Measurements from ENCODE around the gene DGCR2. TPM values are rescaled to one million over a fixed set of nuclear protein-coding genes. Genes with fewer than 3 reads are reported as not detected.

The DGCR2 gene
- total and polyA plus RNA-seq, 10 donors: 9.5 to 60.7 (median 49.3) TPM

- Histone ChIP-seq H3K27me3 (replicated peaks in 1 of 7) (no peaks in the 10 kb centered on the region), H3K9me3 (no peaks in the 10 kb centered on the region), H3K27ac (no peak overlapping the region), H3K4me3 (no peak overlapping the region), H3K4me1 (peaks cover 0 to 6% (median 0%) of the 10 kb centered on the region in 6 donors), H3K36me3 (peaks cover 2 to 62% (median 57%) of the 10 kb centered on the region in 6 donors)
- 85 to 96% (median 93%) methylated on average over 16 to 17 of the region's 17 CpGs for WGBS, 5 donors
- intact Hi-C loops (cut with DNase I; ENCODE audit: low total_unique reads): no loop called here
- no peak for DNase-seq
- TF ChIP-seq POLR2AphosphoS5 (IDR thresholded peaks at IDR 0.05) (peak in 1 of 3 donors; percentile 25), CTCF (IDR thresholded peaks at IDR 0.05 in 8 of 11, conservative IDR thresholded peaks at IDR 0.05 in 3 of 11) (no peak)
These were observed 84.7 kb downstream of the DGCR2 start for GRCh38 chr22:19037282-19038163.

- Histone ChIP-seq H3K27ac (no peak overlapping the region), H3K4me1 (peaks cover 0 to 6% (median 0%) of the 10 kb centered on the region in 6 donors), H3K9me3 (no peaks in the 10 kb centered on the region), H3K27me3 (replicated peaks in 1 of 7) (peaks cover 0 to under 1% (median 0%) of the 10 kb centered on the region in 7 donors), H3K36me3 (peaks cover 0 to 54% (median 48%) of the 10 kb centered on the region in 6 donors), H3K4me3 (no peak overlapping the region)
- DNase-seq: no peak
- no peak for TF ChIP-seq CTCF (IDR thresholded peaks at IDR 0.05 in 8 of 11, conservative IDR thresholded peaks at IDR 0.05 in 3 of 11)
- no peak for TF ChIP-seq POLR2A (IDR thresholded peaks at IDR 0.05)
- peak in 2 of 3 donors; percentile 6 to 51 for TF ChIP-seq POLR2AphosphoS5 (IDR thresholded peaks at IDR 0.05)
- intact Hi-C loops (cut with DNase I; ENCODE audit: low total_unique reads): no loop called here
- WGBS, 5 donors: 81 to 89% (median 87%) methylated on average over 14 to 17 of the region's 17 CpGs
These were observed 85.5 kb downstream of the DGCR2 start for GRCh38 chr22:19036523-19037273.

- no peak overlapping the region for H3K27ac ChIP-seq
- peaks cover 0 to 6% (median 0%) of the 10 kb centered on the region in 6 donors for H3K4me1 ChIP-seq
- H3K36me3 ChIP-seq: peaks cover 0 to 48% (median 43%) of the 10 kb centered on the region in 6 donors
- H3K27me3 ChIP-seq (replicated peaks in 1 of 7): peaks cover 0 to 5% (median 0%) of the 10 kb centered on the region in 7 donors
- TF ChIP-seq POLR2AphosphoS5 (IDR thresholded peaks at IDR 0.05) (no peak), CTCF (IDR thresholded peaks at IDR 0.05 in 8 of 11, conservative IDR thresholded peaks at IDR 0.05 in 3 of 11) (no peak), POLR2A (IDR thresholded peaks at IDR 0.05) (no peak)
- intact Hi-C loops (cut with DNase I; ENCODE audit: low total_unique reads): no loop called here
- DNase-seq: no peak
- no peak overlapping the region for H3K4me3 ChIP-seq
- WGBS, 5 donors: 78 to 92% (median 88%) methylated on average over 4 of the region's 4 CpGs
- no peaks in the 10 kb centered on the region for H3K9me3 ChIP-seq
These were observed 86.0 kb downstream of the DGCR2 start for GRCh38 chr22:19036229-19036522.

Measured in spleen (tissue), 11 donors.